GM21390 (cell line): ENCODE measurements around the gene PTTG1IP2.
"Not testable (repeated sequence)": the region's sequence is repeated elsewhere in the genome, so short reads cannot be mapped to it uniquely, and the experiment has no call there.

Source experiments
- ATAC-seq: cut with Tn5 transposase; IDR thresholded peaks from one replicate; pipeline ENCODE4 v1.9.1; 2021; ENCODE audit not compliant: unreplicated experiment

The PTTG1IP2 gene

DNA sequence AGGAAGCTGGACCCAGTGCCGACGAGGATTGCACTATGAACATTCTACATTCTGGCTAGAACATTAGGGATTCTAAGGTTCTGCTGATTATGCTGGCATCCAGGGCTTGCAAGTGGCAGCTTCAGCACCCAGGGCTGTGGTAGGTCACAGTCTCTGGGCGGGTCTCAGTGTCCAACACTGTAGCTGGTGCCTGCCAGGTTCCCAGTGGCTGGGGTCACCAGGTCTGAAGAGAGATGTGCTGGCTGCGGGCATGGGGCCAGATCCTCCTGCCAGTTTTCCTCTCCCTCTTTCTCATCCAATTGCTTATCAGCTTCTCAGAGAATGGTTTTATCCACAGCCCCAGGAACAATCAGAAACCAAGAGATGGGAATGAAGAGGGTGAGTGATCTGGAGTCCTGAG lies at the start of gene PTTG1IP2:
PTTG1IP2 (plus strand) TSS at position 86 of the 400 bp plus-strand sequence; CDS start at position 234, 148 bp downstream.
- ATAC-seq = no peak

DNA sequence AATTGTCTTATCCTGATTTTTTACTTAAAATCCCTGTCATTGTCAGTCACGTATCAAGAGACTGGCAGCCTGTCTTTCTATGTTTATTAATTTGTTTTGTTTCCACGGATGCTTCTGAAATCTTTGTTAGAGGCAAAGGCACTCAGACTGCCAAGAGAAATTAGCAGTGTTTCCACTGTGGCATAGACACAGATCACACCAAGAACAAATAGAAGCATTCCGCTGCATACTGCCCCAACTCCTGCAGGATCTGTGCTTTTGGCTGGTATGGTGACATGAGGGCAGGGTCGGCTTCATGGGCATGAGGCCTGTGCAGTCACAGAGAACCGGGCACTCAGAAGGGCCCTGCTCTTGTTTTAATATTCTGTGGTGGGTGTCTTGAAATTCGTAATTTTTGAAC lies 47.8 kb upstream of the PTTG1IP2 start:
- ATAC-seq = no peak

DNA sequence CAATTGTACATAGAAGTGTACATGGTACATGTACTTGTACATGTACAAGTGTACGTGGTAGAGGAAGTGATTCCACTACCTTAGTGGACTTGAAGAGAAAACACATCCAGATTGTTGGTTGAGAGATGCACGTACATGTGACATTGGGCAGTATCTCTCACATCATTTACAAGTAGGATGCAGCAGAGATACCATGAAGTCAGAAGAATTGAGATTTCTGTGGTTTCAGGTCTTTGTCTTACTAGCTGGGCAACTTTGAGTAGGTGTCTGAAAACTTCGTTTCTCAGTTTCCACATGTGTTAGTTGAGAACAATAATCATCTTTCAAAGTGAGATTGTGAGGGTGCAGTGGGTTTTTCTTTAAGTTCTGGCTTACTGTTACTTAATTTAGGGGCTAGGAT lies 44.7 kb upstream of the PTTG1IP2 start:
- ATAC-seq = peak; percentile 97

DNA sequence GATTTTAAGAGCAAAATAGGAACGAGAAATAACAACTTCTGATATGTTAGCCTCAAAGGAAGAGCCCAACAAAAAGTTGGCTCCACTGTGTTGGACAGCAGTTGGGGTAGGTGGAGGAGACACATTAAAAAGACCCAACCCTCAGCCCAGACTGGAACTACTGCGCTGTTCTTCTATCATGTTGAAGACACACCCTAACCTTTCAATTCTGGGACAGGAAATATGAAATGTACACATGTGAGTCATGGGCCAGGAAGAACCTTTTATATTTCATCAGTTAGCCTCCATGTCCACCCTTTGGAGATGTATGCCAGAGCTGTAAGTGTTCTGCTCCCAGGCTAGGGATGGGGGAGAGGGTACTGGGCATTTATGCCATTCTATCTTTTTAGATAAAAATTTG lies 44.1 kb upstream of the PTTG1IP2 start:
- no peak for ATAC-seq

DNA sequence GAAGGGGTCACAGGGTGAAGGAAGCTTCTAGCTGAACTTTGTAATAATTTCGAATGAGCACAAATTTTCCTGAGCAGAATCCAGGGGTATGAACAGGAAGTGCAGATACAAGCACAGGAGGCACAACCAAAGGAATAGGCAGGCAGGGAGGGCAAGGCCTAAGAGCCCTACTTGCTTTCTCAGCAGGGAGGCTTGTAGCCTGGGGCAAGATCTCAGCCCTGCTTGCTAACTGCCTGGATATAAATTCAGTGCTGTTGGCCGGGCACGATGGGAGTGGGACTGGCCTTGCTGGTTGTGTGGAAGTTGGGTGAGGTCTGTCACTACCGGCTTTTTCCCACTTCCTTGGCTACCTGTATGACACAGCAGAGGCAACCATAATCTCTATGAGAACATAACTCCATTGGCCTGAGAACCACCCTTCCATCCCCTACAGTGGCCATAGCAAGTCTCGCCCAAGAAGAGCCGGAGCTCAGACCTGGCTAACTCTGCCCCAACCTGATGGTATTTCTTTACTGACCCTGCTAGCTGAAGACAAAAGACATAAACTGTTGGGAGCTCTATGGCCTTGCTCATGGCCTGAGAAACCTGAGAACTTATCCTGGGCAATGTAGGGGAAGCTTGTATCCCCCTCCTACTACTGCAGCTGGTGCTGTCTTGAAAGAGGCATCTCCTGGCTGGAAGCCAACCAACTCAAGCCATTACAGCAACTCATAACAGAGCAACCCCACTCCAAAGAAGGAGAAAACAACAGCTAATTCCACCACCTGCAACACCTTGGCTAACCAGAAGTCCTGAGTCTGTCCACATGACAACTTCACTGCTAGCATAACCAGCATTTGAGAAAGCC lies 38.6 kb upstream of the PTTG1IP2 start:
- ATAC-seq = no peak

DNA sequence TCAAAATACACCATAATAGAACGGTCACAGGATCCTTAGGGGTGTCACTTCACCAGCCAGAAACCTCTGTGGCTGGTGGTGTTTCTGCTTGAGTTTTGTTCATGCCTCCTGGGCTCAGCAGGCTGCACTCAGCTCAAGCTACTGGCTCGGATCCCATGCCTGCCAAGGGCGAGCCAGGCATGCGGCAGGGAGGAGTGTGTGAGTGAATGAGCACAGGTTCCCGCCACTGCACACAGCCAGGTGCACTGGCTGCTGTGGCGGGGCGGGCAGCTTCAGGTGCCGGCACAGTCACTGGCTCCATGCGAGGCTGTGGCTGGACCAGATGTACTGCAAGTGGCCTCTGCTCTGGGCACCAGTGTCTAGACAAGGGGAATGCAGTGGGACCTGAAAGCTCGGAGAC lies 36.7 kb upstream of the PTTG1IP2 start:
- no peak for ATAC-seq

DNA sequence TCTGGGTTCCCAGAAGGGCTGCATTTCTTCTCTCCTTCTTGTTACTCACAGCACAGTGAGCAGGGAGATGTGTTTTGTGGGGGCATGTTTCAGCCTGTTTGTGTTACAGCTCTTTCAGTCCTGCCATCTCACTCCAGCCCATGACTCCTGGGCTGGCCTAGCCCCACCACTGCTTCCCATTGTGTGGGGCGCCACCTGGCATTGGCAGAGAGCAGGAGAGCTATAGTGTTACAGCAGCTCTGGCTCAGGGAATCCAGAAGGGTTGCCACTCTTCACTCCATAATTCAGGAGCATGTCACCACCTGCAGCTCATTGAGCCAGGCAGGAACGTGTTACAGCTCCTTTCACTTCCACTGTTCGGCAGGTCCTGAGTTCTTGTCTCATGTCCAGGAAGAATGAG lies 36.2 kb upstream of the PTTG1IP2 start:
- ATAC-seq = no peak

DNA sequence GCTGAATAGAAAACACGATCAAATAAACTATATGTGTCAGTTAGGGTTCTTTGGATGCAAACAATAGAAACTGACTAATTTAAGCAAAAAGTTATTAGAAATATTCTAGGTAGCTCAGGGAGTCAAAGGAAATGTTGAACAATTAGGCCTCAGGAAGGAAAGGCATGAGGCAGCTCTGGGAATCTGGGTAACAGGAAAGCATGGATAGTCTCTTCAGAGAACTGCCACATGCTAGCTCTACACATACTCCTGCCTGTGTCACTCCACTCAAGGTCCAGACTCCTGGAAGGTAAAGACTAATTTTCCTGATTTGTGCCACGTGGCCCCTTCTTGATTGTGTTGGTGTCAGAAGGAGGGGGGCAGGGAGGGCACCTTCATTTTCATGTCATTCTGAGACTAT lies 23.8 kb upstream of the PTTG1IP2 start:
- no peak for ATAC-seq

DNA sequence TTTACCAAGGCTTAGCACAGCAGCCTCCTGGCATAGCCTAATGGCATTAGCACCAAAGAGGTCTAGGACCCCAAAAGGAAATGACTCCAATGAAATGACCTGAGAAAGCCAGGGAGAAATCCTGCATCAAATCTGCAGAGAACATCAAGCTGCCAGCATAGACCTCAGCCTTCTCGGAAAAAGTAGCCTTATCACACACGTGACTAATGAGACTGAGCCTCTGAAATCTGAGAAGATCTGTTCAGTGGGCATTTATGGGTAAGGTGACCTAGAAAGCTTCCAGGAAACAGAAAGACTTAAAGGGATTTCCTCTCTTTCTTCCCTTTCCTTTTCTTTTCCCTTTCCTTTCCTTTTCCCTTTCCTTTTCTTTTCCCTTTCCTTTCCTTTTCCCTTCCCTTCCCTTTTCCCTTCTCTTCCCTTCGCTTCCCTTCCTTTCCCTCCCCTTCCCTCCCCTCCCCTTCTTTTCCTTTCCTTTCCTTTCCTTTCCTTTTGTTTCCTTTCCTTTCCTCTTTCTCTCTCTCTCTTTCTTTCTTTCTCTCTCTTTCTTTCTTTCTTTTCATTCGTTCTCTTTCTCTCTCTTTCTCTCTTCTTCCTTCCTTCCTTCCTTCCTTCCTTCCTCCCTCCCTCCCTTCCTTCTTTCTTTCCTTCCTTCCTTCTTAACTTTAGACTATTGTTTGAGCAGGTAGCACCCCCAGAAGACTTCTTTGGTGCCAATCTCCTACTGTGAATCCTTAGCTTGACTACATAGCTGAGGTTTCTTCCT lies 23.1 kb upstream of the PTTG1IP2 start:
- no peak for ATAC-seq

DNA sequence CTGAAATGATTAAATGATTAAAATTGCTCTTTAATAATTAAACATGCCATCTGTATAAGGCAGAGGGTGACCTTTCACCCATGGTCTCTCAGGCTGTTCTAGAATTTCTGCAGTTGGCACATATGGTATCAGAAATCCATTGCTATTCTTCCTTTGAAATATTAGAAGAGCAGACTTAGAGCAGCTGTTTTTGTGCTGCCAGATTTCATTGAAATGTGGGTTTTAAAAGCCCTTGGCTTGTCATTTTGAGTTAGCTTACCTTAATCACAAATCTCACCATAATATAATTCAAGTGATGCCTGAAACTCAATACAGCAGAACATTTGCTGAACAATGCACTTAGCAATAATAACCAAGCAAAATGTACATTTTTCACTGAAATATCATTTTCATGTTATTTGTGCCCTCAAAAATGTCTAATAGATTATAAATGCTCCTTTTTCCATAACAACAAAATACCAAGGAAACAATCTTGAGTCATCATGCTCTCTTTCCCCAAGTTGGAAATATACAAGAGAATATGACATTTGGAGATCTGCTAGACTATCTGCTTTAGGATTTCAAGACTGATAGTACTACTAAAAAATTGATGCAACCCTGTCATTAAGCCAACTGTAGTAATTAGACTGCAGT lies 16.1 kb upstream of the PTTG1IP2 start:
- ATAC-seq = no peak

DNA sequence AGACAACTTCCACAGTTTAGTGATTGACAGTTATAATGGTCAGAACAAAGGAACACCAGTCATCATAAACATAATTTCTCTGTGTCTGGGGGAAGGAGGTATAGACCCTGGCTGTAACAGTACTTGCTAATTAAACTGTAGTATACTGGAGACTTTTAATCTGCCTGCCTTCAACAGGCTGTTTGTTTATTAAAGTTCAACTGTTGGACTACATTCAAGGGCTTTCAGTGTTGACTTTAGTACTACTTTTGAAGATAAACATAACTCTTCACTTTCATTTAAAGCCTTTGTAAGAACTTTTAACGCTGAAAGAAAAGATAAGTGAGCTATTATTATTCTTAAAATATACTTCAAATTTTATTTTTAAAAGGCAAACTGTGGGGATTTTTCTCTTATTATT lies 15.5 kb upstream of the PTTG1IP2 start:
- ATAC-seq = no peak

DNA sequence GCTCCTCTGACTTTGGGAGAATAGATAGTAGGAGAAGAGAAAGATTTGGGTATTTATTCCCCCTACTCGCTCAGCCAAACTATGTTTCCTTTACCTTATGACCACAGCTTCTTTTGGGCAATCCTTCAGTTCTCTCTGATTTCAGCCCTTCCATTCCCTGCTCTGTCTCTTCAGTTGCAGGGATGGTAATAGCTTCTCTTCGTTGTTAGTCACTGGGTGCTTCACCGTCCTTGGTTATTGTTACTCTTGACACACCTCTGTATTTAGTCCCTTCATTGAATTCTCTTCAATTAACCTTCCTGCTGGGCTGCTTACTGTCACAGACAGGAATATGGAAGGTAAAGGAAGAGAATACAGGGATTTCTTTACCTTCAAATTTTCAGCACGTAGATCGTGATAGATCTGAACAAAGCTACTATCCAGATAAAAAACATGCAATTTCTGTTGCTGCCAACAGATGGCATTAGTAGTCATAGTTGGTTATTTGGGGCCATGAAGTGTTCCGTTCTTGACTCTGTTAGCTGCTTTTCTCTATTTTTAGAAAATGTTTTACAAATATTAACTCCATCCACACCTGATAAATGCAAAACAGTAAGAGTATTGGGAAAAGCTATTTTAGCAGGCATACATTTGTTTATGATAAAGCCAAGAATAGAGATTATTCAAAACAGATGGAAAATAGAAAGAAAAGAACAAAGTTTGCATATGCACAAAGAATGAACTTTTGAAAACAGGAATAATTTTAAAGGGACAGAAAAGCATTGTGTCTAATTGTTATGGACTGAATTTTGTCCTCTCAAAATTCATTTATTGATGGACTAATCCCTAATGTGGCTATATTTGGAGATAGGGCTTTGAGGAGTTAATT lies 14.0 kb upstream of the PTTG1IP2 start:
- ATAC-seq = peak; percentile 89

DNA sequence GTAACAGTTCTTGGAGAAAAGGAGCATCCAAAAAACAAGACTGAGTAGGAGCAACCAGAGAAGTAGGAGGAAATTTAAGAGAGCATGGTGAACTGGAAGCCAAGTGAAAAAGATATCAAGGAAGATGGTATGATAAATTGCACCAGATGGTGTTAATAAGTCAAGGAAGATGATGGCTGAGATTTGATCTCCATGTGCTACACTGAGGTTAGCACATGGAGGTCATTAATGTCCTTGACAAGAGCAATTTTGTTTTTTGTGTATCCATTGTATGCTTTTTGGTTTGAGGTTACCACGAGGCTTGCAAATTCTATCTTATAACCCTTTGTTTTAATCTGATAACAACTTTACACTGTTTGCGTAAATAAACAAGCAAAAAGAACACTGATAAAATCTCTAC lies 11.3 kb upstream of the PTTG1IP2 start:
- ATAC-seq = no peak

DNA sequence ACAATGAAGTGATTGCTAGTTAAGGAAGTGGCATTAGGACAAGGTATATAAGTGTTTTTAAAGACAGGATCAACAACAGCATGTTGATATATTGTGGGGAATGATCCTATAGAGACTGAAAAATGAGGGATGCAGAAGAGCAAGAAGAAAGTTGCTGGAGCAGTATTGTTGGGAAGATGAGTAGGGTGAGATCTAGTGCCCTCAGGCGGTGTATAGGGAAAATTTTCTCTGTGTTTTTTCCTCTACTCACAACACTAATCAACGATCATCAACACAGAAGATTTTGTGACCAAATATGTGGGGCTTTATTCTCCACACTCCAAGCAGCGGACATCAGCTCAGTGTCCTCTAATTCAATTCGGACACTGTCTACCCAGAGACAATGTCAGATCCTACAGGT lies 9.6 kb upstream of the PTTG1IP2 start:
- no peak for ATAC-seq

DNA sequence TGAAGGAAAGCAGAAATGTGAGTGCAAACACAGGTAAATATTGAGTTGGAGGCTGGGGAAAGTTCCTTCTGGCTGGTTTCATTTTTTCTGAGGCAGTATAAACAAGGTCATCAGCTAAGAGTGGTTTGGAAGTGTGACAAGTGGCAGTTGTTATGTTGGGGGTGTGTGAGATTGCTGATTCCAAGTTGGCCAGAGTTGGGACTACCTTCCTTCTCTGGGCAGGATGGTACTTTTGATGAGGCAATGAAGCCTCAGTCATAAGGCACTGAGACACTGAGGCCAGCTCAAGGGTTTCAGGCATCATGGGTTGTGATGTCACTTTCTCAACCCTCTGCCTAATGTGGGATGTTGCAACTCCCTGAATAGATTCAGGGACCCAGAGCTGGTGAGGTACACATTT lies 8.2 kb upstream of the PTTG1IP2 start:
- ATAC-seq = no peak

DNA sequence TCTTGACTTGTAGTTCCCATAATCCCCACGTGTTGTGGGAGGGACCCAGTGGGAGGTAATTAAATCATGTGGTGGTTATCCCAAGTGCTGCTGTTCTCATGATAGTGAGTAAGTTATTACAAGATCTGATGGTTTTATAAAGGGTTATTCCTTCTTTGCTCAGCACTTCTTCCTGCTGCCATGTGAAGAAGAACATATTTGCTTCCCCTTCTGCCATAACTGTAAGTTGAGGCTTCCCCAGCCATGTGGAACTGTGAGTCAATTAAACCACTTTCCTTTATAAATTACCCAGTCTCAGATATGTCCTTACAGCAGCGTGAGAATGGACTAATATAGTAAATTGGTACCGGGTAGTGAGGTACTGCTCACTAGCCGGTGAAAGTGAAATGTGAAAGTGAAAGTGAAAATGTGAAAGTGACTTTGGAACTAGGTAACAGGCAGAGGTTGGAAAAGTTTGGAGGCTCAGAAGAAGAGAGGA lies 6.2 kb upstream of the PTTG1IP2 start:
- ATAC-seq = not testable (repeated sequence)

DNA sequence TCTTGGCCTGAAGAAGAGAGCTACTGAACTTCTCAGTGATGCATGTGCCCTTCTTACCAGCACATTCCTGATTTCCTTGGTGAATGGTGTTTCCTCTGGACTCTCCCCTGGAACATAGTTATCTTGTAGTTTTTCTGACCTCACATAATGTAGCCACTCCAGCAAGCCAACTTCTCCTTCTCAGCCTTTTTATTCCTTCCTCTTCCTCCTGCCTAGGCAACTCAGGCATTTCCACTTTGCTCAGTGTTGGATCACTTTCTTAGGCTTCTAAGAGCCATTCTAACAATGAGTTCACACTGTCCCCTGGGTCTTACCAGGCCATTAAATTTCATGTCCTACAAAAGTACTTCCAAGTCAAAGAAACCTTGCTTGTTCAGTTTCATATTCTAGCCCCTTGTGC lies 3.6 kb upstream of the PTTG1IP2 start:
- no peak for ATAC-seq

DNA sequence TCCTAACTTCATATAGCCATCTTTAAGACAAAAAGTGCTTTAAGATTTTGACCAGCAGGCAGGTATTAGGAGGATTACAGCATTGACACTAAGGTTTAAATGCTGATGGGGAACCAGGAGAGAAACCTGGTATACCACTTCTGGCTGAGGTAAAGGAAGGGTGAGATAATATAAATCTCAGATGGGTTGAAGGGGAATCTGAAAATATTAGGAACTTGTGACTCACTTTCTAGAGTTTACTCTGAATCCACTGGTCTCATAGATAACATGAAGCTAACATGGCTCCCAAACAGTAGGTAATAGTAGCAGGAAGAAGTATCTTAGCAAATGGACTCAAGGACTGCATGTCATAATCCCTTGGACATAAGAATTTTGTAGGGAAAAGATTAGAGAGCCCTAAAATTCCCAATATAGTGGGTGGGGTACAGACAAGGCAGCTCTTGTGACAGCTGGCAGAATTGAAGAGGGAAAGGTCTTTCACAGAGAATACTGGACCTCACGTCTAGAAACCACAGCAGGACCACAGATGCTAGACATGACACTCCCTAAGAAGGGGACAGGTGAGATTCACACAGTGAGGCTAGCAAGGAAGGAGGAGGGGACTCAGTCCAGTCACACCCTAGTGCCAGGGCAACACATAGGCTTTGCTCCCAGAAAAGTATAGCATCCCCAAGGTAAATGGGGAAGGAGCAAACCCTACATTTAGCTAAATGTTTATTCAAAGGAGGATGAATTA lies 3.5 kb downstream of the PTTG1IP2 start:
- no peak for ATAC-seq

DNA sequence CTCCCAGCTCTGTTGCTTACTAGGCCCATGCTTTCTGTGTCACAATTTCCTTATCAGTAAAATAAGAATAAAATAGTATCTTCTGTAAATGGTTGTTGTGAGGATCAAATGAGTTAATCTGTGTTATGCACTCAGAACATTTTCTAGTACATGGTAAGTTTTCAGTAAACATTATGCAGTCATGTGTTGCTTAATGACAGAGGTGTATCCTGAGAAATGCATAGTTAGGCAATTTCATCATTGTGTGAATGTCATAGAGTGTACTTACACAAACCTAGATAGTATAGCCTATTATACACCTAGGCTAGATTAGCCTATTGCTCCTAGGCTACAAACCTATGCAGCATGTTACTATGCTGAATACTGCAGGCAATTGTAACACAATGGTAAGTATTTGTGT lies 4.4 kb downstream of the PTTG1IP2 start:
- ATAC-seq = no peak
